ENCODE data around the gene ZBTB12. TPM values are rescaled to one million over a fixed set of nuclear protein-coding genes. Genes with fewer than 3 reads are reported as not detected.

Gene ZBTB12
- total and polyA plus RNA-seq, 2 of the 13 experiments (the other 11 are each of a cell fraction or from before 2014, with no cell fraction given) = 4.8 to 6.0 TPM

DNA sequence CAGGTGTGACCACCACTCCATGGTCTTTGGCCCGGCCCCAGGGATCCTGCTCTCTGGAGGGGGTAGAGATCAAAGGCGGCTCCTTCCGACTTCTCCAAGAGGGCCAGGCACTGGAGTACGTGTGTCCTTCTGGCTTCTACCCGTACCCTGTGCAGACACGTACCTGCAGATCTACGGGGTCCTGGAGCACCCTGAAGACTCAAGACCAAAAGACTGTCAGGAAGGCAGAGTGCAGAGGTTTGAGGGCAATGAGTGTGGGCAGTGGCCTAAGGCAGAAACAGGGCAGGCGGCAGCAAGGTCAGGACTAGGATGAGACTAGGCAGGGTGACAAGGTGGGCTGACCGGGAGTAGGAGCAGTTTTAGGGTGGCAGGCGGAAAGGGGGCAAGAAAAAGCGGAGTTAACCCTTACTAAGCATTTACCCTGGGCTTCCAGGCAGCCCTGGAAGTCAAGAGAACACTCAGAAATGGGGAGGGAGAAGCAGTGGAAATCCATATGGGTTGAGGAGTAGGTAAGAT is 44.5 kb upstream of the ZBTB12 start (continued):
- TF ChIP-seq, protein P1, sequence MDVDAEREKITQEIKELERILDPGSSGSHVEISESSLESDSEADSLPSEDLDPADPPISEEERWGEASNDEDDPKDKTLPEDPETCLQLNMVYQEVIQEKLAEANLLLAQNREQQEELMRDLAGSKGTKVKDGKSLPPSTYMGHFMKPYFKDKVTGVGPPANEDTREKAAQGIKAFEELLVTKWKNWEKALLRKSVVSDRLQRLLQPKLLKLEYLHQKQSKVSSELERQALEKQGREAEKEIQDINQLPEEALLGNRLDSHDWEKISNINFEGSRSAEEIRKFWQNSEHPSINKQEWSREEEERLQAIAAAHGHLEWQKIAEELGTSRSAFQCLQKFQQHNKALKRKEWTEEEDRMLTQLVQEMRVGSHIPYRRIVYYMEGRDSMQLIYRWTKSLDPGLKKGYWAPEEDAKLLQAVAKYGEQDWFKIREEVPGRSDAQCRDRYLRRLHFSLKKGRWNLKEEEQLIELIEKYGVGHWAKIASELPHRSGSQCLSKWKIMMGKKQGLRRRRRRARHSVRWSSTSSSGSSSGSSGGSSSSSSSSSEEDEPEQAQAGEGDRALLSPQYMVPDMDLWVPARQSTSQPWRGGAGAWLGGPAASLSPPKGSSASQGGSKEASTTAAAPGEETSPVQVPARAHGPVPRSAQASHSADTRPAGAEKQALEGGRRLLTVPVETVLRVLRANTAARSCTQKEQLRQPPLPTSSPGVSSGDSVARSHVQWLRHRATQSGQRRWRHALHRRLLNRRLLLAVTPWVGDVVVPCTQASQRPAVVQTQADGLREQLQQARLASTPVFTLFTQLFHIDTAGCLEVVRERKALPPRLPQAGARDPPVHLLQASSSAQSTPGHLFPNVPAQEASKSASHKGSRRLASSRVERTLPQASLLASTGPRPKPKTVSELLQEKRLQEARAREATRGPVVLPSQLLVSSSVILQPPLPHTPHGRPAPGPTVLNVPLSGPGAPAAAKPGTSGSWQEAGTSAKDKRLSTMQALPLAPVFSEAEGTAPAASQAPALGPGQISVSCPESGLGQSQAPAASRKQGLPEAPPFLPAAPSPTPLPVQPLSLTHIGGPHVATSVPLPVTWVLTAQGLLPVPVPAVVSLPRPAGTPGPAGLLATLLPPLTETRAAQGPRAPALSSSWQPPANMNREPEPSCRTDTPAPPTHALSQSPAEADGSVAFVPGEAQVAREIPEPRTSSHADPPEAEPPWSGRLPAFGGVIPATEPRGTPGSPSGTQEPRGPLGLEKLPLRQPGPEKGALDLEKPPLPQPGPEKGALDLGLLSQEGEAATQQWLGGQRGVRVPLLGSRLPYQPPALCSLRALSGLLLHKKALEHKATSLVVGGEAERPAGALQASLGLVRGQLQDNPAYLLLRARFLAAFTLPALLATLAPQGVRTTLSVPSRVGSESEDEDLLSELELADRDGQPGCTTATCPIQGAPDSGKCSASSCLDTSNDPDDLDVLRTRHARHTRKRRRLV (CRISPR knock-in tag; IDR thresholded peaks at IDR 0.05) = 0 out of 2 replicates have a peak, but pooled peaks have one; percentile 39
- TF ChIP-seq EEA1 (CRISPR knock-in tag; IDR thresholded peaks at IDR 0.05; ENCODE audit: borderline replicate concordance) = 0 out of 2 replicates have a peak, but pooled peaks have one; percentile 23
- TF ChIP-seq TCF7L2 (IDR thresholded peaks at IDR 0.05; ENCODE audit: low read depth, low read length) = peak; percentile 28; the same call in 1 of the 2 replicates
- TF ChIP-seq ZNF724P (CRISPR knock-in tag; IDR thresholded peaks at IDR 0.05; ENCODE audit: borderline replicate concordance) = 0 out of 2 replicates have a peak, but pooled peaks have one; percentile 15
- TF ChIP-seq, protein P2, sequence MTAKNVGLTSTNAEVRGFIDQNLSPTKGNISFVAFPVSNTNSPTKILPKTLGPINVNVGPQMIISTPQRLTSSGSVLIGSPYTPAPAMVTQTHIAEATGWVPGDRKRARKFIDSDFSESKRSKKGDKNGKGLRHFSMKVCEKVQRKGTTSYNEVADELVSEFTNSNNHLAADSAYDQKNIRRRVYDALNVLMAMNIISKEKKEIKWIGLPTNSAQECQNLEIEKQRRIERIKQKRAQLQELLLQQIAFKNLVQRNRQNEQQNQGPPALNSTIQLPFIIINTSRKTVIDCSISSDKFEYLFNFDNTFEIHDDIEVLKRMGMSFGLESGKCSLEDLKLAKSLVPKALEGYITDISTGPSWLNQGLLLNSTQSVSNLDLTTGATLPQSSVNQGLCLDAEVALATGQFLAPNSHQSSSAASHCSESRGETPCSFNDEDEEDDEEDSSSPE (CRISPR knock-in tag; IDR thresholded peaks at IDR 0.05) = peak; percentile 9; the same call in 1 of the 2 replicates
- TF ChIP-seq MAFK (conservative IDR thresholded peaks at IDR 0.05 in 1 of 2, IDR thresholded peaks at IDR 0.05 in 1 of 2; ENCODE audit: low read length in 2 of 2) = peak; percentile 28 to 39; a peak in 2 of 4 replicates
- TF ChIP-seq, protein P3, sequence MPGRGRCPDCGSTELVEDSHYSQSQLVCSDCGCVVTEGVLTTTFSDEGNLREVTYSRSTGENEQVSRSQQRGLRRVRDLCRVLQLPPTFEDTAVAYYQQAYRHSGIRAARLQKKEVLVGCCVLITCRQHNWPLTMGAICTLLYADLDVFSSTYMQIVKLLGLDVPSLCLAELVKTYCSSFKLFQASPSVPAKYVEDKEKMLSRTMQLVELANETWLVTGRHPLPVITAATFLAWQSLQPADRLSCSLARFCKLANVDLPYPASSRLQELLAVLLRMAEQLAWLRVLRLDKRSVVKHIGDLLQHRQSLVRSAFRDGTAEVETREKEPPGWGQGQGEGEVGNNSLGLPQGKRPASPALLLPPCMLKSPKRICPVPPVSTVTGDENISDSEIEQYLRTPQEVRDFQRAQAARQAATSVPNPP (CRISPR knock-in tag; IDR thresholded peaks at IDR 0.05) = no peak
- TF ChIP-seq, protein P4, sequence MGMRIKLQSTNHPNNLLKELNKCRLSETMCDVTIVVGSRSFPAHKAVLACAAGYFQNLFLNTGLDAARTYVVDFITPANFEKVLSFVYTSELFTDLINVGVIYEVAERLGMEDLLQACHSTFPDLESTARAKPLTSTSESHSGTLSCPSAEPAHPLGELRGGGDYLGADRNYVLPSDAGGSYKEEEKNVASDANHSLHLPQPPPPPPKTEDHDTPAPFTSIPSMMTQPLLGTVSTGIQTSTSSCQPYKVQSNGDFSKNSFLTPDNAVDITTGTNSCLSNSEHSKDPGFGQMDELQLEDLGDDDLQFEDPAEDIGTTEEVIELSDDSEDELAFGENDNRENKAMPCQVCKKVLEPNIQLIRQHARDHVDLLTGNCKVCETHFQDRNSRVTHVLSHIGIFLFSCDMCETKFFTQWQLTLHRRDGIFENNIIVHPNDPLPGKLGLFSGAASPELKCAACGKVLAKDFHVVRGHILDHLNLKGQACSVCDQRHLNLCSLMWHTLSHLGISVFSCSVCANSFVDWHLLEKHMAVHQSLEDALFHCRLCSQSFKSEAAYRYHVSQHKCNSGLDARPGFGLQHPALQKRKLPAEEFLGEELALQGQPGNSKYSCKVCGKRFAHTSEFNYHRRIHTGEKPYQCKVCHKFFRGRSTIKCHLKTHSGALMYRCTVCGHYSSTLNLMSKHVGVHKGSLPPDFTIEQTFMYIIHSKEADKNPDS (CRISPR knock-in tag; IDR thresholded peaks at IDR 0.05) = 0 out of 2 replicates have a peak, but pooled peaks have one; percentile 68
- TF ChIP-seq POLR2AphosphoS2 (IDR thresholded peaks at IDR 0.05; ENCODE audit: low read depth, low read length) = no peak
- TF ChIP-seq NCOA1 (CRISPR knock-in tag; IDR thresholded peaks at IDR 0.05) = peak; percentile 64; the same call in 1 of the 2 replicates
- TF ChIP-seq NRL (CRISPR knock-in tag; IDR thresholded peaks at IDR 0.05; ENCODE audit: borderline replicate concordance) = peak; percentile 63
- no peak for TF ChIP-seq HNRNPUL1 (IDR thresholded peaks at IDR 0.05; ENCODE audit: low read depth, low read length)
- peak; percentile 6; the same call in 1 of the 2 replicates for TF ChIP-seq FOSL2 (CRISPR knock-in tag; IDR thresholded peaks at IDR 0.05)
- TF ChIP-seq TEAD3 (CRISPR knock-in tag; optimal IDR thresholded peaks at IDR 0.05; ENCODE audit: borderline replicate concordance) = no peak
- 0 out of 2 replicates have a peak, but pooled peaks have one; percentile 2 for TF ChIP-seq DPF2 (CRISPR knock-in tag; IDR thresholded peaks at IDR 0.05; ENCODE audit: borderline replicate concordance, low read depth)
- peak; percentile 45; the same call in 1 of the 2 replicates for TF ChIP-seq PHF20 (CRISPR knock-in tag; IDR thresholded peaks at IDR 0.05)
- TF ChIP-seq SPEN (CRISPR knock-in tag; IDR thresholded peaks at IDR 0.05; ENCODE audit: low read depth) = no peak
- TF ChIP-seq KDM5B (CRISPR knock-in tag; IDR thresholded peaks at IDR 0.05; ENCODE audit: borderline replicate concordance) = peak; percentile 83; the same call in 1 of the 2 replicates
- 0 out of 2 replicates have a peak, but pooled peaks have one; percentile 19 for TF ChIP-seq ZNF792 (CRISPR knock-in tag; IDR thresholded peaks at IDR 0.05)
- 0 out of 2 replicates have a peak, but pooled peaks have one; percentile 58 for TF ChIP-seq ZNF224 (CRISPR knock-in tag; IDR thresholded peaks at IDR 0.05)

Data from HepG2 (cell line).